ENCODE measurements around the gene SLC4A1.
"Not testable (repeated sequence)": the region's sequence is repeated elsewhere in the genome, so short reads cannot be mapped to it uniquely, and the experiment has no call there.

SLC4A1 gene

GRCh38 chr17:44256671-44257070, 11.3 kb downstream of the SLC4A1 start:
- DNase-seq (ENCODE audit: low read depth in 2 of 2) = no peak

- DNase-seq (ENCODE audit: low read depth in 2 of 2) = no peak
Observed at GRCh38 chr17:44255915-44256314, 12.0 kb downstream of the SLC4A1 start.

- DNase-seq (ENCODE audit: low read depth in 2 of 2) = no peak
Observed at GRCh38 chr17:44254361-44255095, 13.4 kb downstream of the SLC4A1 start.

- no peak for DNase-seq (ENCODE audit: low read depth in 2 of 2)
Observed at GRCh38 chr17:44253006-44253405, 14.9 kb downstream of the SLC4A1 start.

GRCh38 chr17:44251062-44251461, 16.9 kb downstream of the SLC4A1 start:
- DNase-seq (ENCODE audit: low read depth in 2 of 2) = no peak

GRCh38 chr17:44249501-44250246, 18.3 kb downstream of the SLC4A1 start:
- DNase-seq (ENCODE audit: low read depth in 2 of 2) = no peak

- DNase-seq (ENCODE audit: low read depth in 2 of 2) = no peak
Observed at GRCh38 chr17:44247876-44248736, 19.8 kb downstream of the SLC4A1 start.

- no peak for DNase-seq (ENCODE audit: low read depth in 2 of 2)
Observed at GRCh38 chr17:44247440-44247841, 20.5 kb downstream of the SLC4A1 start.

- no peak for DNase-seq (ENCODE audit: low read depth in 2 of 2)
Observed at GRCh38 chr17:44241106-44241624, 26.8 kb downstream of the SLC4A1 start.

- DNase-seq (ENCODE audit: low read depth in 2 of 2) = not testable (repeated sequence)
Observed at GRCh38 chr17:44237886-44238285, 30.0 kb downstream of the SLC4A1 start.

- no peak for DNase-seq (ENCODE audit: low read depth in 2 of 2)
Observed at GRCh38 chr17:44236444-44236991, 31.4 kb downstream of the SLC4A1 start.

- no peak for DNase-seq (ENCODE audit: low read depth in 2 of 2)
Observed at GRCh38 chr17:44235583-44235936, 32.4 kb downstream of the SLC4A1 start.

GRCh38 chr17:44233582-44233981, 34.4 kb downstream of the SLC4A1 start:
- no peak for DNase-seq (ENCODE audit: low read depth in 2 of 2)

- no peak for DNase-seq (ENCODE audit: low read depth in 2 of 2)
Observed at GRCh38 chr17:44232061-44232460, 35.9 kb downstream of the SLC4A1 start.

- DNase-seq (ENCODE audit: low read depth in 2 of 2) = no peak
Observed at GRCh38 chr17:44230140-44230539, 37.8 kb downstream of the SLC4A1 start.

- no peak for DNase-seq (ENCODE audit: low read depth in 2 of 2)
Observed at GRCh38 chr17:44229090-44229489, 38.8 kb downstream of the SLC4A1 start.

GRCh38 chr17:44223541-44224071, 44.3 kb downstream of the SLC4A1 start:
- no peak for DNase-seq (ENCODE audit: low read depth in 2 of 2)

GRCh38 chr17:44222112-44222869, 45.6 kb downstream of the SLC4A1 start:
- DNase-seq (ENCODE audit: low read depth in 2 of 2) = no peak

GRCh38 chr17:44221862-44222111, 46.1 kb downstream of the SLC4A1 start:
- no peak for DNase-seq (ENCODE audit: low read depth in 2 of 2)

GRCh38 chr17:44221084-44221861, 46.7 kb downstream of the SLC4A1 start:
- DNase-seq (ENCODE audit: low read depth in 2 of 2) = peak; percentile 42 to 63

All from stimulated activated CD4-positive, alpha-beta T cell treated with anti-CD3 and anti-CD28 coated beads, Interleukin-4, amount 100 ng/mL, for 48 hours (primary cell).